Hematopoietic multipotent progenitor cell (in vitro differentiated cells): Measurements from ENCODE around the gene WASL. TPM values are rescaled to one million over a fixed set of nuclear protein-coding genes. Genes with fewer than 3 reads are reported as not detected.
"Not testable (repeated sequence)": the region's sequence is repeated elsewhere in the genome, so short reads cannot be mapped to it uniquely, and the experiment has no call there.

Experiments
- DNase-seq, 3 donors: peaks; one replicate each; pipeline ENCODE4 v3.0.0-alpha.2; 2011 to 2015; ENCODE audit warnings: low read depth in 2 of 3, low spot score in 2 of 3
- total RNA-seq: library from RNA; depleted of rRNA; stranded (reverse); fragments of >200 nt; gene quantifications from one replicate; pipeline ENCODE4 v1.2.3, GENCODE V29; 2012

WASL gene
- total RNA-seq, 1 donor, result 5.1 TPM

DNA sequence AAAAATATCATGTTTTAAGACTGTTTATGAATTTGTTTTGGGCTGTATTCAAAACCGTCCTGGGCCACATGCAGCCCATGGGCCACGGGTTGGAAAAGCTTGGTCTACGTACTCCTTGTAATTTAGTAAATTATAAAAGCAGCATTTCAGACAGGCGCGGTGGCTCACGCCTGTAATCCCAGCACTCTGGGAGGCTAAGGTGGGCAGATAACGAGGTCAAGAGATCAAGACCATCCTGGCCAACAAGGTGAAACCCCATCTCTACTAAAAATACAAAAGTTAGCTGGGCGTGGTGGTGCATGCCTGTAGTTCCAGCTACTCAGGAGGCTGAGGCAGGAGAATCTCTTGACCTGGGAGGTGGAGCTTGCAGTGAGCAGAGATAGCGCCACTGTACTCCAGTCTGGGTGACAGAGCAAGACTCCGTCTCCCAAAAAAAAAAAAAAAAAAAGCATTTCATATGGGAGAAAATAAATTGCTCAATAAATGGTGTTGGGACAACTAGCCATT lies 11.6 kb downstream of the WASL start:
- not testable (repeated sequence) for DNase-seq

GRCh38 chr7:123735539-123735938 lies 13.3 kb downstream of the WASL start:
- DNase-seq, result no peak

DNA sequence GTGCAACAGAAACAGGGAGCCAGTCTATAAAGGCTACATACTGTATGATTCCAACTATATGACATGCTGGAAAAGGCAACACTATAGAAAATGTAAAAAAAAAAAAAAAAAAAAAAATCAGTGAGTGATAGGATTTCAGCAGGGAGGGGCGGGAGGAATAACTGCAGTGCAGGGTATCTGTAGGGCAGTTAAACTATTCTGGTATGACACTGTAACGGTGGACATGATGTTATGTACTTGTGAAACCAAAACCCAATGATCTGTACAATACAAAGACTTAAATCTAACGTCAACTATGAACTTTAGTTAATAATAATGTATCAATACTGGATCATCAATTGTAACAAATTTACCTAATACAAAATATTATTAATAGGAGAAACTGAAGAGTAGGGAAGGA lies 14.3 kb downstream of the WASL start:
- DNase-seq, result no peak

DNA sequence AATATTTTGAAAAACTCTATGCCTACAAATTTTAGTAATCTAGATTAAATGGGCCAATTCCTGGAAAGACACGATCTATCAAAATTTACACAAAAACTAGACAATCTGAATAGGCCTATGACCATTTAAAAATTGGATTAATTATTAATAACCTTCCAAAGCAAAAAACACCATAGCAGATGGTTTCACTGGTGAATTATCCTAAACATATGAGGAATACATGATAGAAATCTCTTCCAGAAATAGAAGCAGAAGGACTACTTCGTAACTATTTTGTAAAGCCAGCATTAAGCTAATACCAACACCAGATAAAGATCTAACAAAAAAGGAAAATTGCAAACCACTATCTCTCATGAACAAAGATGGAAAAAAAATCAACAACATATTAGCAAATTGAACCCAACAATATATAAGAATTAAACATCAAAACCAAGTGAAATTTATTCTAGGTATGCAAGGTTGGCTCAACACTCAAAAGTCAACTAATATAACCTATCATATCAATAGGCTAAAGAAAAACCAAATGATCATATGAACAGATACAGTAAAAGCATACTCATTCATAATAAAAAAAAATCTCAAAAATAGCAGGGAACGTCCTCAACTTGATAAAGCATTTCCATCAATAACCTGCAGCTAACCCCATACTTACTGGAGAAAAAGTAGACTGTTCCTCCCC lies 16.3 kb downstream of the WASL start:
- DNase-seq, result no peak

GRCh38 chr7:123729218-123729578 lies 19.6 kb downstream of the WASL start:
- DNase-seq, result no peak

DNA sequence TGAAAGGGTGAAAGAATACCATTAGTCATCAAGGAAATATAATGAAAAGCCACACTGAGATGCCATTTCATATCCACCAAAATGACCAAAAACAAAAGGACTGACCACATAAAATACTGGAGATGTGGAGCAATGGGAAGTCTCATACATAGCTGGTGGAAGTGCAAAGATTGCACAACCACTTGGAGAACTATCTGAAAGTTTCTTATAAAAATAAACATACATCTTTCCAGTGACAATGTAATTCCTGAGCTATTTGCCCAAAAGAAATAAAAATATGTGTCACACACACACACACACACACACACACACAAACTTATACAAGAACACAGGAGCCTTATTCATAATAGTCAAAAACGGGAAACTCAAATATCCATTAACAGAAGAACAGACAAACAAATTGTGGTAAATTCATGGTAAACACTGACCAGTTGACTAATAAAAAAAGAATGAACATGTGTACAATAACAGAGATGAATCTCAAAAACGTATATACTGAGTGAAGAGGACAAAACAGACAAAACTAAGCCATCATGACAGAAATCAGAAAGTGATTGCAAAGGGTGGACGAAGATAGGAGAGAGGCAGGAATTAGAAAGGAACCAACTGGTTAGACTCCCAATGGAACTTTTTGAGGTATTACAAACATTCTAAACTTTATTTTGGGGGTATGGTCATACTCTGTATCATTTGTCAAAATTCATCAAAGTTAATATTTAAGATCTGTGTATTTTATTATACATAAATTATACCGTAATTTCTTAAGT lies 21.5 kb downstream of the WASL start:
- no peak for DNase-seq

DNA sequence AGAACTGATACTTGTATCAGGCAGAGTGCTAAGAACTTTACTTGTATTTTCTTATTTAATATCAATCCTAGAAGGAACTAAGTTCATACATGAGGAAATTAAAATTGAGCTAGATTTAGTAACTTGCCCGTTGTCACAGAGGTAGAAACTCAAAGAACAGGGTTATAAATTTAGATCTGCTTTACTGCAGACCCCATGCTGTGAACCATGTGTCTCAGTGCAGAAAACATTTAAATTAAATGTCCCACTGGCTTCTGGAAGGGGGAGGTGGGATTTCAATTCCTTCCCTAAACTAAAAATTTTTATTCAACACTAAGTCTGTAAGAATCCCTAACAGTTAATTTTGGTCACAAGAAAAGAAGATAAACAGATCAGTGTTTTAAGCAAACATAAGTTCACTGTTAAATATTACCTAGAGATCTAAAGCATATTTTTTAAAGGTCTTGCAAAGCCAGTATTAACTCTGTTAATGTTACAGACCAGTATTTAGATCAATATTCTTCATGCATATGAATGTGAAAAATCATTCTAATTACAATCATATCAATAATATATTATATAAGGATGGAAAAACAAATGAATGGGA lies 23.1 kb downstream of the WASL start:
- DNase-seq, result no peak

- DNase-seq, result peak in 1 of 3 donors; percentile 20
These were observed 24.0 kb downstream of the WASL start for GRCh38 chr7:123724817-123725253.

DNA sequence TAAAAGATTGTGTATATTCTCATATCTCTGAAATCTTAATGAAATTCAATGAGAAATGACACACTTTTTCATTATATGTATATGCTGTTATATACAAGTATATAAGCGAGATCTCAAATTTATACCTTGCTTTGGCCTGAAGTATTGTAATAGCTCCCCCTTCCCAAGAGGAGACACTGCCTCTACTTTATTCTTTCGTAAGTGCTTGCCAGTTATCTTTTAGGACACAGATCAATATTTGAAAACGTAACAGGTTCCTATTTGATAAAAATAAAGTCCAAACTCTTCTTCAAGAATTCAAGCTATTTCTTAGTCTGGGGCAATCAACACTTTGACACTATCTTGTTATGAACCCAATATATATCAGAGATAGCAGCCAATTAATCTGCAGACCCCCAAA lies 24.9 kb downstream of the WASL start:
- DNase-seq, result no peak

- DNase-seq, result not testable (repeated sequence)
These were observed 28.3 kb downstream of the WASL start for GRCh38 chr7:123720527-123720926.

GRCh38 chr7:123719197-123719721 lies 29.5 kb downstream of the WASL start:
- no peak for DNase-seq

GRCh38 chr7:123718773-123719172 lies 30.0 kb downstream of the WASL start:
- DNase-seq, result no peak

DNA sequence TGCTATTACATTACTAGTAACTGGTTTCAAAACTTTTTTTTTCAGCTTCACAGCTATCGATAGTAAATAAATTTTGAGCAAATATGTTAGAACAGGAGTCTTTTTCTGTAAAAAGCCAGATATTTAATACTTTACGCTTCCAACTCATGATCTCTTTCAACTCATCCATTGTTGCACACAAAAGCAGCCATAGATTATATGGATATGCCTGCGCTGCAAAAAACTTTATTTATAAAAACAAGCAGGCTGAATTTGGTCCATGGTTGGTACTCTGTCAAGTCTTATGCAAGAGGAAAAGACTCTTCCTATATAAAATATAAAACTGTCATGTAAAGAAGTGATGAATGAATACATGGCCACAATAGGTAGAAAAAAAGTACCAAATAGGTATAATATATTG lies 31.1 kb downstream of the WASL start:
- DNase-seq, result no peak

- no peak for DNase-seq
These were observed 31.9 kb downstream of the WASL start for GRCh38 chr7:123716877-123717276.

GRCh38 chr7:123715799-123716198 lies 33.0 kb downstream of the WASL start:
- DNase-seq, result no peak

GRCh38 chr7:123715198-123715597 lies 33.6 kb downstream of the WASL start:
- DNase-seq, result no peak

DNA sequence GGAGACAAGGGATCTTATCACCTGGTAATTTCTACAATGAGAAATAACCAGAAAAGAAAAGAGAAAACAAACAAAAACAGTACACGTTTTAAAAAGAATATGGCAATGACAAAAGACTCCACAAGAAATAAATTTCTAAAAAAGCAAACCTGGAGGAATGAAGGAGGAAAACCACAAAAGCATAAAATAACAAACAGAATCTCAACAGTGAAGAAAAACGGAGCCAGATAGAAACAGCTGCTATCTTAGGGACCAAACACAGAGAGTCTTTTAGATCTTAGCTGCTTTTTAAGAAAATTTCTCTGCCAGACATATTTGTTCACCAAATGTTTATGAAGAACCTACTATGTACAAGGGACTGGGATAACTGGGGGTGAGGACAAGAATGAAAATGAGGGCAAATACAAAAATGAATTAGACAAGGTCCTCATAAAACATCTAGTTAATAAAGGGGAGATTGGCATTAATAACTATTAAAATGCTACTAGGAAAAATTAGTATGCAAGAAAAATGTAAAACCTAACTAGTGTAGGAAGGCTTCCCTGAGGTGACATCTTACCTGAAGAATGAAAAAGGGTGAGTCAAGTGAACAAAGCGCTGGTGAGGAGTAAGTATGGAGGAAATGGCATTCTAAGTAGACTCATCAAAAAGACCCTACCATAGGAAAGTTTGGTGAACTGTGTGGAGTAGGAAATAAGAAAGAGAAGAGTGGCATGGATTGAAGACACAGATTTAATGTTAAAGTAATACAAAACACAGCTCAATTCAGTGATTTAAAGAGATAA lies 34.3 kb downstream of the WASL start:
- DNase-seq, result no peak

GRCh38 chr7:123712619-123713018 lies 36.2 kb downstream of the WASL start:
- DNase-seq, result no peak

- DNase-seq, result no peak
These were observed 36.9 kb downstream of the WASL start for GRCh38 chr7:123711832-123712293.

- no peak for DNase-seq
These were observed 38.1 kb downstream of the WASL start for GRCh38 chr7:123710683-123711082.

DNA sequence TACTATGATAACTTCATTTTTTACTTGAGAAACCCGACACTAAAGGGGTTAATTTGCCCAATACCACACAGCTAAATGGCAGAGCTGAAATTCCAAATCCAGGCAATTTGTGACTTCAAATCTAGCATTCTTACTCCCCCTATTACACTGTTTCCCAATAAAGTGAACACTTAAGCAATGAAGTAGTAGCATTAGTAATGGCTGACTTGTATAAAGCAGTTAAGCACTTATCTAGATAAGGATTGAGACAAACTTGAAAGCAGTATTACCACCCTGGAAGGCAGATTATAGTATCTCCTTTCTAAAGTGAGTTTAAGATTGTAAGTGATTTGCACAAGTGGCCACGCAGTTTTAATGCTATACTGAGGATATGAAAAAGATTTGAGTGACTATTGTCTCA lies 39.3 kb downstream of the WASL start:
- DNase-seq, result no peak
